Activated T-cell treated with anti-CD3 and anti-CD28 coated beads for 24 hours (primary cell): ENCODE measurements around the gene MYH11.
"Not testable (repeated sequence)": the region's sequence is repeated elsewhere in the genome, so short reads cannot be mapped to it uniquely, and the experiment has no call there.

Experiments
- DNase-seq: peaks from one replicate; pipeline ENCODE4 v3.0.0-alpha.2; 2020; ENCODE audit warnings: low read depth

Gene MYH11

GRCh38 chr16:15876503-15876902, 19.7 kb upstream of the MYH11 start:
- DNase-seq: no peak

- DNase-seq: no peak
Observed at GRCh38 chr16:15874745-15875314, 18.0 kb upstream of the MYH11 start.

- no peak for DNase-seq
Observed at GRCh38 chr16:15873737-15874136, 16.9 kb upstream of the MYH11 start.

- DNase-seq: no peak
Observed at GRCh38 chr16:15873301-15873700, 16.5 kb upstream of the MYH11 start.

- DNase-seq: no peak
Observed at GRCh38 chr16:15870011-15870410, 13.2 kb upstream of the MYH11 start.

GRCh38 chr16:15866451-15866850, 9.6 kb upstream of the MYH11 start:
- no peak for DNase-seq

- DNase-seq: no peak
Observed at GRCh38 chr16:15865742-15866141, 8.9 kb upstream of the MYH11 start.

- DNase-seq: no peak
Observed at GRCh38 chr16:15864939-15865338, 8.1 kb upstream of the MYH11 start.

- DNase-seq: no peak
Observed at GRCh38 chr16:15861996-15862395, 5.2 kb upstream of the MYH11 start.

GRCh38 chr16:15858921-15859668, 2.3 kb upstream of the MYH11 start:
- DNase-seq: no peak

GRCh38 chr16:15857724-15858560, 1.1 kb upstream of the MYH11 start:
- DNase-seq: no peak

- DNase-seq: no peak
Observed at GRCh38 chr16:15856182-15856581, 646 bp downstream of the MYH11 start.

GRCh38 chr16:15855704-15856003, 1.2 kb downstream of the MYH11 start:
- no peak for DNase-seq

- no peak for DNase-seq
Observed at GRCh38 chr16:15854906-15855703, 1.7 kb downstream of the MYH11 start.

- DNase-seq: no peak
Observed at GRCh38 chr16:15854061-15854460, 2.8 kb downstream of the MYH11 start.

GRCh38 chr16:15853021-15853420, 3.8 kb downstream of the MYH11 start:
- no peak for DNase-seq

GRCh38 chr16:15850555-15850954, 6.3 kb downstream of the MYH11 start:
- DNase-seq: not testable (repeated sequence)

- DNase-seq: no peak
Observed at GRCh38 chr16:15849209-15849981, 7.4 kb downstream of the MYH11 start.

- no peak for DNase-seq
Observed at GRCh38 chr16:15847611-15848175, 9.1 kb downstream of the MYH11 start.

- DNase-seq: no peak
Observed at GRCh38 chr16:15846510-15846909, 10.3 kb downstream of the MYH11 start.

- DNase-seq: no peak
Observed at GRCh38 chr16:15843635-15844279, 13.1 kb downstream of the MYH11 start.
